DMS53 treated with DMSO at 0.1 percent for 48 hours (cell line): ENCODE results near the gene FAM167B.

Experiments used
- DNase-seq: peaks from one replicate; lab custom pipeline; 2025; ENCODE audit not compliant: unreplicated experiment; lab: John Stamatoyannopoulos, UW

FAM167B gene

GRCh38 chr1:32246888-32247273, at the start of gene FAM167B:
TSS of gene FAM167B (plus strand) at chr1:32247222. CDS start at chr1:32247422, 200 bp downstream.
- DNase-seq = no peak

- no peak for DNase-seq
Observed at GRCh38 chr1:32197837-32198236, 49.2 kb upstream of the FAM167B start.

GRCh38 chr1:32198237-32199042, 48.6 kb upstream of the FAM167B start:
- DNase-seq = no peak

- no peak for DNase-seq
Observed at GRCh38 chr1:32199043-32199716, 47.8 kb upstream of the FAM167B start.

- DNase-seq = no peak
Observed at GRCh38 chr1:32199717-32200072, 47.3 kb upstream of the FAM167B start.

- peak; percentile 41 for DNase-seq
Observed at GRCh38 chr1:32200226-32201010, 46.6 kb upstream of the FAM167B start, which contains the start of gene CCDC28B. TSS of gene CCDC28B (plus strand) at chr1:32200595. CDS start at chr1:32201936, 1,341 bp downstream.

- DNase-seq = no peak
Observed at GRCh38 chr1:32201011-32201855, 45.8 kb upstream of the FAM167B start.

GRCh38 chr1:32204943-32205361, 42.1 kb upstream of the FAM167B start:
- peak; percentile 41 for DNase-seq

- DNase-seq = peak; percentile 79
Observed at GRCh38 chr1:32205401-32206370, 41.3 kb upstream of the FAM167B start, which contains the start of gene IQCC. TSS of gene IQCC (plus strand) at chr1:32205671. CDS start at chr1:32205682, 11 bp downstream.

GRCh38 chr1:32208469-32208868, 38.6 kb upstream of the FAM167B start:
- no peak for DNase-seq

- peak; percentile 96 for DNase-seq
Observed at GRCh38 chr1:32208891-32209328, 38.1 kb upstream of the FAM167B start, which contains the start of gene DCDC2B. TSS of gene DCDC2B (plus strand) at chr1:32209089. CDS start at chr1:32209094, 5 bp downstream.

- peak; percentile 66 for DNase-seq
Observed at GRCh38 chr1:32215629-32216480, 31.2 kb upstream of the FAM167B start.

GRCh38 chr1:32216566-32216965, 30.5 kb upstream of the FAM167B start:
- no peak for DNase-seq

- no peak for DNase-seq
Observed at GRCh38 chr1:32219022-32219421, 28.0 kb upstream of the FAM167B start.

- DNase-seq = no peak
Observed at GRCh38 chr1:32220746-32221580, 26.1 kb upstream of the FAM167B start.

- DNase-seq = no peak
Observed at GRCh38 chr1:32221581-32221979, 25.4 kb upstream of the FAM167B start.
